Adipocyte (in vitro differentiated cells): ENCODE data around the gene SLC2A5.
"Not testable (repeated sequence)": the region's sequence is repeated elsewhere in the genome, so short reads cannot be mapped to it uniquely, and the experiment has no call there.

Experiments
- DNase-seq: peaks from one replicate; pipeline ENCODE4 v3.0.0-alpha.2; 2015; ENCODE audit warnings: low read depth
- H3K27me3 ChIP-seq: replicated peaks from 2 replicates; pipeline ENCODE4 v1.7.0; 2013; ENCODE audit warnings: mild to moderate bottlenecking, low read length, moderate library complexity; ENCODE audit not compliant: control insufficient read depth, insufficient read depth
- H3K36me3 ChIP-seq: 2 replicates; pipeline ENCODE4 v1.7.0; 2013; ENCODE audit warnings: low read length, mild to moderate bottlenecking, moderate library complexity; ENCODE audit not compliant: control insufficient read depth, insufficient read depth, severe bottlenecking
- H3K4me1 ChIP-seq: 2 replicates; pipeline ENCODE4 v1.7.0; 2013; ENCODE audit warnings: mild to moderate bottlenecking, low read length, moderate library complexity; ENCODE audit not compliant: control insufficient read depth, insufficient read depth
- H3K4me3 ChIP-seq: 2 replicates; pipeline ENCODE4 v1.7.0; 2013; ENCODE audit warnings: mild to moderate bottlenecking, low read length, moderate library complexity
- H3K9ac ChIP-seq: 2 replicates; pipeline ENCODE4 v1.7.0; 2013; ENCODE audit warnings: mild to moderate bottlenecking, low read length, moderate library complexity
- H3K9me3 ChIP-seq: 2 replicates; pipeline ENCODE4 v1.7.0; 2013; ENCODE audit warnings: mild to moderate bottlenecking, low read length, moderate library complexity; ENCODE audit not compliant: control insufficient read depth

SLC2A5 gene

DNA sequence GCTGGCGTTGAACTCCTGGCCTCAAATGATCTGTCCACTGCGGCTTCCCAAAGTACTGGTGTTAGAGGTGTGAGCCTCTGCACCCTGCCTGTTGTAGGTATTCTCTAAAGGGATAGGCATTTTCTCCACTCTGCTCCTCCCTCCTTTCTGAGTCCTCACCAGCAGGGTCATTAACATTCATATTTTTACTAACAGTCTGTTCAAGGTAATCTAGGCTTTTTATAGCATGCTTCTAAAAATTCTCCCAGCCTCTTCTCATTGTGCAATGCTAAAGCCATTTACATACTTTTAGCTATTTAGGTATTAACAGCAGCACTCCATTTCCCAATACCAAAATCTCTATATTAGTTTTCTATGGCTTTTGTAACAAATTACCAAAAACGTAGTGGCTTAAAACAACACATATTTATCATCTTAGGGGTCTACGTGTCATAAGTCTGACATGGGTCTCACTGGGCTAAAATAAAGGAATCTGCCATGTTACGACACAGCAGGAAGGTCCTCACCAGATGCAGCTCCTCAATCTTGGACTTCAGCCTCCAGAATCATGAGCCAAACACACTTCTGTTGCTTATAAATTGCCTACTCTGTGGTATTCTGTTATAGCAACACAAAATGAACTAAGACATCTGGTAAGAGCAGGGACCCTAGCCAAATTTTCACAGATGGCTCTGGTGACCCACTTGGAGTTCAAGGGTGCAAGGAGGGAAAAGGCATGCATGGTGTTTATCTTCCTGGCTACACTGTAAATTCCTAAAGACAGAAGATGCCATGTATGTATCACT, 40.3 kb downstream of the SLC2A5 start:
- Histone ChIP-seq H3K36me3 (no peaks in the 10 kb centered on the region), H3K4me3 (no peak overlapping the region), H3K4me1 (no peaks in the 10 kb centered on the region), H3K9ac (no peak overlapping the region), H3K27me3 (peaks cover 4% of the 10 kb centered on the region), H3K9me3 (peaks cover 24% of the 10 kb centered on the region)
- DNase-seq = peak; percentile 42

DNA sequence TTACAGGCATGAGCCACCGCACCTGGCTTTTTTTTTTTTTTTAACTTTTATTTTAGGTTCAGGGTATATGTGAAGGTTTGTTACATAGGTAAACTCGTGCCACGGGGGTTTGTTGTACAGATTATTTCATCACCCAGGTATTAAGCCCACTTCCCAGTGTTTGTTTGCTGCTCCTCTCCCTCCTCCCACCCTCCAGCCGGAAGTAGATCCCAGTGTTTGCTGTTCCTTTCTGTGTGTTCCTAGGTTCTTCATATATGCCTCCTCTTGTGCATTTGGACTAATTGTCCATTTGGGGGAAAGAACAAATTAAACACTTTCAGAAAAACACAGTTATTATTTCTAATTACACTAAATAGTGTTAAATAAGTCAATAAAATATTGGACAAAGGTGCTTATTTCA, 42.1 kb downstream of the SLC2A5 start:
- Histone ChIP-seq H3K9me3 (peaks cover 24% of the 10 kb centered on the region), H3K4me1 (no peaks in the 10 kb centered on the region), H3K4me3 (no peak overlapping the region), H3K36me3 (no peaks in the 10 kb centered on the region), H3K9ac (no peak overlapping the region), H3K27me3 (peaks cover 8% of the 10 kb centered on the region)
- DNase-seq = no peak

DNA sequence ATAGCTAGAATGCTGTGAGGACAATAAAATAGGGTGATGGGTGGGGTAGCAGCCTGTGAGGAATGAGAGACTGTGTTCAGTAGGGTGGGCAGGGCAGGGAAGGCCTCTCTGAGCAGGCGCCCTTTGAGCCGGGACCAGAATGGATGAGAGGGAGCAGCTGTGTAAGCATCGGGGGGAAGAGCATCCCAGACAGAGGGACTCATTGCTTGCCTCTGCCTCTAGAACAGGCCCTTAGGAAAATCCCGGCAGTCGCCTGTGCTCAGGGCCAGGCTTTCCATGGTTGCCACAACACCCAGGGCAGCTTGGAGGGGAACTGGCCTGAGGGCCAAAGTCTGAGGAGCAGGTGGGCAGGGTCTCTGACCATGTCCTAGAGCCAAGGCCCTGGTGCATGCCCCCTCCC, 44.0 kb downstream of the SLC2A5 start:
- H3K27me3 ChIP-seq = peaks cover 5% of the 10 kb centered on the region

DNA sequence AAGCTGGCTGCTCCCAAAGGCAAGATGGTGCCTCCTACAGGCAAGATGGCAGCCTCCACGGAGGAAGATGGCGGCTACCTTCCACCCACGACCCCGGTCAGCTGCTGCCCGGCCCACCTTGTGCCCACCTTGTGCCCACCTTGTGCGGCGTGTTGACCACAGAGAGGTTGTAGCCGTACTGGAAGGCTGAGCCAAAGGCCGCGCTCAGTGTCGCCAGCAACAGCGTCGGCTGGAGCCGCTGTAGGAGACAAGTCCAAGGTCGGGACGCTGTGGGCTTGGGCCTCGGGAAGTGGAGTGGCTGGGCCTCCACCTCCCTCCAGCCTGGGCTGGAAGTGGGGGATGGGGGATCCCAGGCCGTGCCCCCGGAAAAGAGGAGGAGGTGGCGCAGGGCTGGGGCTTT, 44.6 kb downstream of the SLC2A5 start:
- H3K4me1 ChIP-seq = no peaks in the 10 kb centered on the region
- no peak overlapping the region for H3K9ac ChIP-seq
- H3K4me3 ChIP-seq = no peak overlapping the region
- H3K36me3 ChIP-seq = no peaks in the 10 kb centered on the region
- no peak for DNase-seq
- H3K27me3 ChIP-seq = peaks cover 9% of the 10 kb centered on the region
- peaks cover 9% of the 10 kb centered on the region for H3K9me3 ChIP-seq

More for the DNA sequence above, 44.0 kb downstream of the SLC2A5 start:
- Histone ChIP-seq H3K4me1 (no peaks in the 10 kb centered on the region), H3K4me3 (no peak overlapping the region), H3K9ac (no peak overlapping the region), H3K9me3 (peaks cover 12% of the 10 kb centered on the region), H3K36me3 (no peaks in the 10 kb centered on the region)
- DNase-seq = no peak

DNA sequence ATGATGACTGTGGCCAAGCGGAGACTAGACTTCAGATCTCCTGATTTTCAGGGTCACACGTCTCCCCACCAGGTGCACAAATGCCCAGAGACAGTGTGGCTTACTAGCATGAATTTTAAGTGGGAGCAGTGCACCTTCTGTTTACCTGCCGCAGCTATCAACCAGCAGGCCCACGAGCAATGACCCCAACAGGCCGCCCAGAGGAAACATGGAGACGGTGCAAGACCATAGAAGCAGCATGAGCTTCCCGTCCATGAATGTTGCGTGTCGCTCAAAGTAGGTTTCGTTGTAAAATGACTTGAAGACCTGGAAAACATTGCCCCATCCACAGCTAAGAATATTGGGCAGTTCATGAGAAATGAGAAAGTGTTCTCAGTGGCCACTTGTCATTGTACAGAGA, 46.7 kb downstream of the SLC2A5 start:
- H3K4me3 ChIP-seq = no peak overlapping the region
- no peaks in the 10 kb centered on the region for H3K4me1 ChIP-seq
- DNase-seq = no peak
- H3K27me3 ChIP-seq = peaks cover 22% of the 10 kb centered on the region
- H3K36me3 ChIP-seq = no peaks in the 10 kb centered on the region
- H3K9ac ChIP-seq = no peak overlapping the region
- H3K9me3 ChIP-seq = no peaks in the 10 kb centered on the region

DNA sequence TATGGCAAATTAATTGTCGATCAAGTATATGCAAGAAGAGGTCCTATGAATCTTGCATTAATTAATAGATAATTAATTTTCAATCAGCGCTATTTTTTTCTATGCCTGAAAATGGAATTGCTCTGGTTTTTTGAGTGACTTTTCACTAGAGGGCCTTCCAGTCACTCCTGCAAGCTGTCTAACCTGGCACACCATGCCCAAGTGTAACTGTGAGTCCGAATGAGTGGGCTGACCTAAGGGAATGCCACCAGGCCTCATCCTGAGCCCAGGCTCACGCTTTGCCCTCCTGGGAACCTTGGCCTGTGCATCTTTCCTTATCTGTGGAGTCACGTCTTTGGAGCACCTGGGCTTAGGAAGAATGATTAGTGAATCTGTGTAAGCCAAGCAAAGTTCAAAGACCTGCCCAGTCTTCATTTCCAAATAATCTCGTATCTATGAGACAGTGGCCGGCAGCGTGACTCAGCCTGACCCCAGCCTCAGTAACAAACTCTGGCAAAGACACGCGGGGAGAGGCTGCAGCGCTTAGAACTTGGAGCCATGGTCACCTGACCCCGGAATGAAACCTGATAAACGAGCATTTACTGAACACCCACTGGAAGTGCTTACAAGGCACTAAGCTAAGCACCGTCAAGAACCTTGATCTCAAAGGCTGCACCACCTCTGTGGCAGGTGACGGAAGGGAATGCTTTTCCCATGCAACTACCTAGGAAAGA, 47.3 kb downstream of the SLC2A5 start:
- H3K9me3 ChIP-seq, H3K9ac ChIP-seq: not testable (repeated sequence)

DNA sequence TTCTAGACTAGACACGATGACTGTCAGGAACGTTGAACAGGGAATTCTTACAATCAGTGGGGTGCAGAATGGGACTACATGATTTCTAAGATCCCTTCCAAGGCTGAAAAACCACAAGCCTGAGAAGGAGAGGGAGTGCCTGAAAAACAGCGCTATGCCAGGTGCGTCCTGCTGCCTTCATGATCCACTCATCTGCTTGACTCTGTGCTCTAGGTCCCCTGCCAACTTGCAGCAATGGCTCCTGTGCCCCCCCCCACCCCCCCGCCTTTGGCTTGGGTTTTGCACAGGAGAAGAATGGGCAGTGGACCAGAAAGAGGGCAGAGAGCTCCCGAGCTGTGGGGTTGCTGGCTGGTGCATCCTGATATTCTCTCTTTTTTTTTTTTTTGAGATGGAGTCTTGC, 49.1 kb downstream of the SLC2A5 start:
- Histone ChIP-seq H3K4me3 (no peak overlapping the region), H3K9ac (no peak overlapping the region), H3K9me3 (no peaks in the 10 kb centered on the region), H3K36me3 (no peaks in the 10 kb centered on the region), H3K4me1 (no peaks in the 10 kb centered on the region), H3K27me3 (peaks cover 25% of the 10 kb centered on the region)
- no peak for DNase-seq

More for the DNA sequence above, 47.3 kb downstream of the SLC2A5 start:
- not testable (repeated sequence) for H3K4me1 ChIP-seq, H3K36me3 ChIP-seq, DNase-seq, H3K4me3 ChIP-seq
- H3K27me3 ChIP-seq = peaks cover 25% of the 10 kb centered on the region

DNA sequence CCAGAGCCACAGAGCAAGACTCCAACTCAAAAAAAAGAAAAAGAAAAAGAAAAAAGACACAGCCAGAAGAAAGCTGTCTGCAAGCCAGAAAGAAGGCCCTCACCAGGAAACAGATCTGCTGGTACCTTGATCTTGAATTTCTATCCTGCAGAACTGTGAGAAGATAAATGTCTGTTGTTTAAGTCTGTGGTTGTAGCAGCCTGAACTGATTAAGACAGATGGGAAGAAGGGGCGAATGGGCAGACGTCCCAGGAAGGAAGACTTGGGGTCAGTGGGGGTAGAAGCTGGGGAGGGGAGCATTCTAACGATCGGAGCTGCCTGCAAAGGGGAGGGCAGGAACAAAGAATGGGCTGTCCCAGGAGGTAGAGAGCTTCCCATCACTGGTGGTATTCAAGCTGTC, 49.5 kb downstream of the SLC2A5 start:
- no peak overlapping the region for H3K9ac ChIP-seq
- no peaks in the 10 kb centered on the region for H3K4me1 ChIP-seq
- no peaks in the 10 kb centered on the region for H3K9me3 ChIP-seq
- H3K4me3 ChIP-seq = no peak overlapping the region
- H3K36me3 ChIP-seq = no peaks in the 10 kb centered on the region
- peaks cover 25% of the 10 kb centered on the region for H3K27me3 ChIP-seq
- no peak for DNase-seq

DNA sequence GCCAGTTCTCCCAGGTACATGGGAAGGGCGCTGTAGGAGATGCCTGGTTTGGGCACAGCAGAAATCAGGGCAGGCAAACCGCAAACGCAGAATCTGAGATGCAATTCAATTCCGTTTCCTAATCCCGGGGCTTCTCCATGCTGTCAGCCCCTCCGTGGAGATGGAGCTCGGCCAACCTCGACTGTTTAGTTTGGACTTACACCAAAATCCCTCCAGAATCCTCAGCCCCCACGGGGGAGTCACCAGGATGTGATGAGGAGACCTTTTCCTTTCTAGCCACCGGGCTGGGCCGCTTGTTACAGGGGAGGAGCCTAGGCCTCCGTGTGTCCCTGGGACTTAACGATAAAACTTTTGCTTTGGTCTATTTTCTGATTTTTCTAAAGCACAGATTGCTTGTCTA, 51.1 kb downstream of the SLC2A5 start:
- DNase-seq = no peak
- H3K36me3 ChIP-seq = no peaks in the 10 kb centered on the region
- no peak overlapping the region for H3K9ac ChIP-seq
- H3K9me3 ChIP-seq = no peaks in the 10 kb centered on the region
- H3K4me1 ChIP-seq = no peaks in the 10 kb centered on the region
- no peak overlapping the region for H3K4me3 ChIP-seq
- peaks cover 25% of the 10 kb centered on the region for H3K27me3 ChIP-seq

DNA sequence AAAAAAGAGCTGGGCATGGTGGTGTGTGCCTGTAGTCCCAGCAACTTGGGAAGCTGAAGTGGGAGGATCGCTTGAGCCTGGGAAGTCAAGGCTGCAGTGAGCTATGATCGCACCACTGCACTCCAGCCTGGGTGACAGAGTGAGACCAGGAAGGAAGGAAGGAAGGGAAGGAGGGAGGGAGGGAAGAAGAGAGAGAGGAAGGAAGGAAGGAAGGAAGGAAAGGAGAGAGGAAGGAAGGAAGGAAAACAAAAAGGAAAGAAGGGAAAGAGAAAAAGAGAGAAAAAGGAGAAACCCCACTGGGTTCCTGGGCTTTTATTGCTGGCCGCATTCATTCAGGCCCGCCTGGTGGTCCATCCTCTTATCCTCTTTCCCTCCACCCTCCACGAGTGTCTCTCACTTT, 53.0 kb downstream of the SLC2A5 start:
- Histone ChIP-seq H3K9ac (no peak overlapping the region), H3K27me3 (peaks cover 20% of the 10 kb centered on the region), H3K9me3 (no peaks in the 10 kb centered on the region), H3K4me1 (no peaks in the 10 kb centered on the region), H3K36me3 (no peaks in the 10 kb centered on the region), H3K4me3 (no peak overlapping the region)
- no peak for DNase-seq

DNA sequence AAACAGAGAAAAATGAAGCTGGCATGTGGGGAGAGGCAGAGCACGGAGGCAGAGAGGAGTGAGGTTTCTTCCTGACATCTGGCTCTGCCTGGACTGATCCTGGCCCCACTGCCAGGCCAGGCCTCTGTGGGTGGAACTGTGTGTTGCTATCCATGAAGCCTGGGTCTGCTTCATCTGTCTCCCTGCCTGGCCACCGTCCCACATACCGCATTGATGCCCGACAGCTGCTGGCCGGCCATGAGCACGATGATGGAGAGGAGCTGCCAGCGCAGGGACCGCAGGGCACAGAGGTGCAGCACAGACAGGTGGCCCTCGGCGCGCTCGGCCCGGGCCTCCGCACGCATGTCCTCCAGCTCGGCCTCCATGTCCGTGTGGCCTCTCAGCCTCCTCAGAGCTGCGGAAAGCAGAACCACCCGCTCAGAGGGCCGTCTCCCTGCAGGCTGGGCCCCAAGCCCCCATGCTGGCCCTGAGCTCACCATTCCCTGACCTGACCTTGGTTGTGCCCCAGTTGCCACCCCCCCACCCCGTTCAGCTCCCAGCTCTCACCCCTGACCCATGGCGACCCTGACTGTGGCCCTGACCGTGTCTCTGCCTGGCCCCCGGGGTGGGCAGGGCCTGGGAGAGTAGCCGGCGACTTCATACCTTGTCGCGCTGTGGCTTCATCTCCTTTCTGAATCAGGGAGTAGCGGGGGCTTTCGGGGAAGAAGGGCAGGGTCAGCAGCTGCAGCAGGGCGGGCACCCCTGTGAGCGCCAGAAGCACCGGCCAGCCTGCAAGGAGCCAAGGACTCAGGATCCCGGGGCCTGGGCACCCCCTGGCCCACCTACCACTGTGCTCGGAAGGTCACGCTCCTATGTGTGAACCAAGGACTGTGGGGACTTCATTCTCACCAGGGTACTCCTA, 54.7 kb downstream of the SLC2A5 start:
- Histone ChIP-seq H3K9me3 (no peaks in the 10 kb centered on the region), H3K9ac (no peak overlapping the region), H3K27me3 (peaks cover 16% of the 10 kb centered on the region), H3K4me3 (no peak overlapping the region), H3K4me1 (no peaks in the 10 kb centered on the region), H3K36me3 (no peaks in the 10 kb centered on the region)
- DNase-seq = no peak
